ENCODE measurements around the gene PPAT.

- TF ChIP-seq EP300 (IDR thresholded peaks at IDR 0.05) (no peak), POLR2A (IDR thresholded peaks at IDR 0.05) (no peak), CTCF (IDR thresholded peaks at IDR 0.05) (no peak), POLR2AphosphoS5 (IDR thresholded peaks at IDR 0.05) (no peak)
Measured at GRCh38 chr4:56427179-56427578, 8.2 kb downstream of the PPAT start.

Measured in gastroesophageal sphincter (tissue), 3 donors.